Pancreas (tissue), 10 donors: ENCODE measurements around the gene CHD5. TPM values are rescaled to one million over a fixed set of nuclear protein-coding genes. Genes with fewer than 3 reads are reported as not detected.
A peak's percentile ranks its signal among the peaks of the same experiment; 100 is the strongest.

ENCODE experiments used
- ATAC-seq, 4 donors: fragments of 200-7000 bp; cut with Tn5 transposase; one replicate each; pipeline versions ENCODE4 v1.8.0 to v1.9.1; 2020; ENCODE audit warnings: mild to moderate bottlenecking in 4 of 4, moderate library complexity in 4 of 4
- DNase-seq, 6 donors: peaks; one replicate each; pipeline ENCODE4 v3.0.0-alpha.2; 2020
- FAIRE-seq: peaks from 2 replicates; lab custom pipeline; 2012; peaks lifted over from hg19 to GRCh38; lab: Jason Lieb, UNC
- H3K27ac ChIP-seq, 4 donors: fragments of 200-600 bp; sonication (generic); 1 replicate in 3 of 4; 2 replicates in 1 of 4; pipeline versions ENCODE4 v1.5.0 to v1.8.0; 2020
- H3K27me3 ChIP-seq, 4 donors: fragments of 200-600 bp; one replicate each; pipeline ENCODE4 v1.8.0; 2021
- H3K36me3 ChIP-seq, 3 donors: fragments of 200-600 bp; sonication (generic) in 1 of 3; one replicate each; pipeline versions ENCODE4 v1.5.0 to v1.8.0; 2020 to 2021
- H3K4me1 ChIP-seq, 3 donors: fragments of 200-600 bp; one replicate each; pipeline ENCODE4 v1.8.0; 2021
- H3K4me3 ChIP-seq, 4 donors: fragments of 200-600 bp; sonication (generic) in 2 of 4; one replicate each; pipeline versions ENCODE4 v1.5.0 to v1.8.0; 2020 to 2021
- H3K9me3 ChIP-seq, 4 donors: fragments of 200-600 bp; one replicate each; pipeline ENCODE4 v1.8.0; 2021
- WGBS, 2 donors: extraction: QIAGEN DNeasy Blood & Tissue Kit; methylation state at CpG; one replicate each; pipeline ENCODE4 v1.1.7; 2013; 5-methylcytosine and 5-hydroxymethylcytosine counted together
- intact Hi-C, 3 donors: fragments of 100-400 bp; cut with DNase I; formaldehyde crosslinking; loops; one replicate each; pipeline versions ENCODE4 v1.11.1 to v1.14.2; 2022
- polyA plus RNA-seq, 2 donors: library from polyadenylated mRNA; stranded (reverse); fragments of 200-250 nt; gene quantifications; one replicate each; pipeline ENCODE4 v1.2.3, GENCODE V29; 2013
- total RNA-seq, 6 donors: library from RNA; stranded (reverse); fragmentation: NEBNext Ultra II Directional in 4 of 6; extraction: Animal tissue kit (Norgen Biotek cat#: 25700) in 4 of 6; gene quantifications; one replicate each; pipeline versions ENCODE4 v1.2.1 to v1.2.4, GENCODE V29; 2021 to 2023
- TF ChIP-seq, protein P1 (sequence below), 4 donors: fragments of 200-600 bp; sonication (generic) in 3 of 4; IDR thresholded peaks; one replicate each; pipeline versions ENCODE4 v1.5.0 to v1.8.0; 2021; ENCODE audit warnings: antibody characterized with exemption in 4 of 4
- donor health status: healthy with polysubstance abuse.
- donor health status: DM: no; HTN: no; CAD: no; lungs with moderate emphysema.
- donor health status: DM: no; HTN: no; CAD: no.
- donor health status: control.
- donor health status: control.
- donor health status: Bipolar disorder and iron deficiency.
- donor health status: DM: yes; HTN: yes; CAD: no.
- donor health status: DM: no; HTN: no; CAD: no.
- donor health status: DM: no; HTN: no; CAD: no.
- donor health status: DM: yes; HTN: yes; CAD: no.

The CHD5 gene
- total and polyA plus RNA-seq, 8 donors, result 0.09 to 2.9 (median 0.40) TPM

GRCh38 chr1:6185151-6185550, 5.0 kb upstream of the CHD5 start:
- Histone ChIP-seq H3K27me3 (no peaks in the 10 kb centered on the region), H3K27ac (no peak overlapping the region), H3K9me3 (no peaks in the 10 kb centered on the region), H3K4me1 (no peaks in the 10 kb centered on the region), H3K4me3 (no peak overlapping the region), H3K36me3 (peaks cover 0 to 19% (median 6%) of the 10 kb centered on the region in 3 donors)
- no peak for FAIRE-seq
- no peak for ATAC-seq
- 71 to 76% methylated on average over 3 of the region's 3 CpGs for WGBS, 2 donors
- TF ChIP-seq, protein P1, sequence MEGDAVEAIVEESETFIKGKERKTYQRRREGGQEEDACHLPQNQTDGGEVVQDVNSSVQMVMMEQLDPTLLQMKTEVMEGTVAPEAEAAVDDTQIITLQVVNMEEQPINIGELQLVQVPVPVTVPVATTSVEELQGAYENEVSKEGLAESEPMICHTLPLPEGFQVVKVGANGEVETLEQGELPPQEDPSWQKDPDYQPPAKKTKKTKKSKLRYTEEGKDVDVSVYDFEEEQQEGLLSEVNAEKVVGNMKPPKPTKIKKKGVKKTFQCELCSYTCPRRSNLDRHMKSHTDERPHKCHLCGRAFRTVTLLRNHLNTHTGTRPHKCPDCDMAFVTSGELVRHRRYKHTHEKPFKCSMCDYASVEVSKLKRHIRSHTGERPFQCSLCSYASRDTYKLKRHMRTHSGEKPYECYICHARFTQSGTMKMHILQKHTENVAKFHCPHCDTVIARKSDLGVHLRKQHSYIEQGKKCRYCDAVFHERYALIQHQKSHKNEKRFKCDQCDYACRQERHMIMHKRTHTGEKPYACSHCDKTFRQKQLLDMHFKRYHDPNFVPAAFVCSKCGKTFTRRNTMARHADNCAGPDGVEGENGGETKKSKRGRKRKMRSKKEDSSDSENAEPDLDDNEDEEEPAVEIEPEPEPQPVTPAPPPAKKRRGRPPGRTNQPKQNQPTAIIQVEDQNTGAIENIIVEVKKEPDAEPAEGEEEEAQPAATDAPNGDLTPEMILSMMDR (IDR thresholded peaks at IDR 0.05), result no peak
- no peak for DNase-seq
- intact Hi-C loops, result no loop called here

DNA sequence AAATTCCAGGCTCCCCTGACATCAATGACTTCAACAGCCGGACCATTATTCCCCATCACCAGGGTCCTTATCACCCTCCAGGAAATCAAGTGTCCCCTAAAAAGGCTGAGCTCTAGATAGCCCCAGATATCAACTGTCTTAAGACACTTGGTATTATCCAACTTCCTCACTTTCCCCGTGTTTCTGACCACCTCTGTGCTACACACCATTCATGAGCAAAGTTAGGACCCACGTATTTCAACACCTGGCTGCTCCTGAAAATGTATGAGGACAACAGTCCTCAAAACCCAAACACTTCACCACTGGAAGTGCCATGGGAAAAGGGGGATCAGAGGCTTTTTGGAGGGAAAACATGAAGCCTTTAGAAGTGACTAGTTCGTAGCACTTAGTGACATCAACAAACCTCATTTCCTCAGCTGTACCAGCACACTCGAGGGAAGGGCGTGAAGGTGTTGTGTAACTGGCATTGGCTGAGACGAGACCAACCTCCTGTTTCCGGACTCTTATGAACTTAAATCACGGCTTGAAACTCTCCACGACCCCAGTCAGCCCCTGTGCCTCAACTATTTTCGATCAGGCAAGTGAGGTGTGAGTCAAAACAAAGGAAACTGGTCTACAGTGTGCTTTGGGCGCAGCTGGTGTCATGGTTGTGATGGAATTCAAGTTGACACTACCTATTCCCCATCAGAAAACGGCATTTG, 4.1 kb upstream of the CHD5 start:
- DNase-seq (no peak), ATAC-seq (no peak), FAIRE-seq (no peak)
- TF ChIP-seq, protein P1 (IDR thresholded peaks at IDR 0.05), result no peak
- Histone ChIP-seq H3K4me3 (no peak overlapping the region), H3K9me3 (no peaks in the 10 kb centered on the region), H3K4me1 (no peaks in the 10 kb centered on the region), H3K27me3 (no peaks in the 10 kb centered on the region), H3K27ac (no peak overlapping the region), H3K36me3 (peaks cover 0 to 13% (median 0%) of the 10 kb centered on the region in 3 donors)
- WGBS, 2 donors, result 85 to 88% methylated on average over 13 of the region's 13 CpGs
- intact Hi-C loops, result no loop called here

- ATAC-seq (peak in 1 of 4 donors; percentile 7), FAIRE-seq (no peak), DNase-seq (peak in 1 of 6 donors; percentile 49)
- Histone ChIP-seq H3K9me3 (no peaks in the 10 kb centered on the region), H3K27me3 (peaks cover 0 to 6% (median 2%) of the 10 kb centered on the region in 4 donors), H3K36me3 (peaks cover 0 to 6% (median 0%) of the 10 kb centered on the region in 3 donors), H3K27ac (no peak overlapping the region), H3K4me1 (peaks cover 0 to 2% (median 0%) of the 10 kb centered on the region in 3 donors), H3K4me3 (no peak overlapping the region)
- TF ChIP-seq, protein P1 (IDR thresholded peaks at IDR 0.05), result no peak
- 55% methylated on average over 6 of the region's 6 CpGs for WGBS, 2 donors
- intact Hi-C loops, result no loop called here
Observed at GRCh38 chr1:6183520-6183989, 3.4 kb upstream of the CHD5 start.

GRCh38 chr1:6181347-6181770, 1.2 kb upstream of the CHD5 start:
- Histone ChIP-seq H3K27ac (no peak overlapping the region), H3K9me3 (no peaks in the 10 kb centered on the region), H3K4me1 (peaks cover 0 to 2% (median 0%) of the 10 kb centered on the region in 3 donors), H3K36me3 (no peaks in the 10 kb centered on the region), H3K27me3 (peaks cover 0 to 8% (median 3%) of the 10 kb centered on the region in 4 donors), H3K4me3 (no peak overlapping the region)
- ATAC-seq (peak in 2 of 4 donors; percentile 49 to 52), DNase-seq (no peak), FAIRE-seq (no peak)
- 11 to 12% methylated on average over 10 of the region's 10 CpGs for WGBS, 2 donors
- intact Hi-C loops, result no loop called here
- TF ChIP-seq, protein P1 (IDR thresholded peaks at IDR 0.05), result no peak
